ENCODE results near the gene ADD2. TPM values are rescaled to one million over a fixed set of nuclear protein-coding genes. Genes with fewer than 3 reads are reported as not detected.

ADD2 gene
- total RNA-seq, 1 donor from 2014 or later: 45.3 TPM

- Histone ChIP-seq H2AFZ (replicated peaks) (no peak overlapping the region), H3K36me3 (no peaks in the 10 kb centered on the region), H3K79me2 (ENCODE audit: low read depth) (peaks cover 64% of the 10 kb centered on the region), H3K9ac (no peak overlapping the region), H3F3A (ENCODE audit: low read depth) (no peaks in the 10 kb centered on the region), H4K20me1 (ENCODE audit: low read depth) (peaks cover 73% of the 10 kb centered on the region), H3K4me3 (no peak overlapping the region), H3K4me2 (peak overlapping the region; percentile 27), H3K27me3 (no peaks in the 10 kb centered on the region), H3K27ac (no peak overlapping the region), H3K4me1 (peaks cover 18% of the 10 kb centered on the region), H3K9me3 (ENCODE audit: low read depth) (no peaks in the 10 kb centered on the region)
- no peak for DNase-seq (ENCODE audit: low spot score)
- TF ChIP-seq EZH2phosphoT487 (IDR thresholded peaks at IDR 0.05) (no peak), EZH2 (IDR thresholded peaks at IDR 0.05) (no peak), CTCF (IDR thresholded peaks at IDR 0.05) (no peak)
- H3K27me3 Mint-ChIP-seq (ENCODE audit: insufficient read depth, low read depth): peaks cover 6% of the 10 kb centered on the region
- peaks cover 7% of the 10 kb centered on the region for H3K36me3 Mint-ChIP-seq
- H3K27ac Mint-ChIP-seq: peak overlapping the region; percentile 9
- no peak overlapping the region for H3K4me3 Mint-ChIP-seq
- H3K9me3 Mint-ChIP-seq: no peaks in the 10 kb centered on the region
- peaks cover 36% of the 10 kb centered on the region for H3K4me1 Mint-ChIP-seq
Measured at GRCh38 chr2:70716131-70716743, 51.8 kb downstream of the ADD2 start.

GRCh38 chr2:70715071-70715985, 52.7 kb downstream of the ADD2 start:
- H3K9me3 Mint-ChIP-seq: no peaks in the 10 kb centered on the region
- TF ChIP-seq EZH2 (IDR thresholded peaks at IDR 0.05) (no peak), CTCF (IDR thresholded peaks at IDR 0.05) (no peak), EZH2phosphoT487 (IDR thresholded peaks at IDR 0.05) (no peak)
- peaks cover 9% of the 10 kb centered on the region for H3K36me3 Mint-ChIP-seq
- no peaks in the 10 kb centered on the region for H3K9me3 ChIP-seq (ENCODE audit: low read depth)
- no peak for DNase-seq (ENCODE audit: low spot score)
- H3K36me3 ChIP-seq: no peaks in the 10 kb centered on the region
- peak overlapping the region; percentile 27 for H3K4me2 ChIP-seq
- H3K4me1 ChIP-seq: peaks cover 24% of the 10 kb centered on the region
- H3K27me3 ChIP-seq: no peaks in the 10 kb centered on the region
- H3K79me2 ChIP-seq (ENCODE audit: low read depth): peaks cover 56% of the 10 kb centered on the region
- no peak overlapping the region for H2AFZ ChIP-seq (replicated peaks)
- no peak overlapping the region for H3K4me3 ChIP-seq
- H3K27ac Mint-ChIP-seq: peak overlapping the region; percentile 59
- peaks cover 40% of the 10 kb centered on the region for H3K4me1 Mint-ChIP-seq
- H3F3A ChIP-seq (ENCODE audit: low read depth): no peaks in the 10 kb centered on the region
- H3K27ac ChIP-seq: no peak overlapping the region
- no peak overlapping the region for H3K4me3 Mint-ChIP-seq
- H3K9ac ChIP-seq: no peak overlapping the region
- H3K27me3 Mint-ChIP-seq (ENCODE audit: insufficient read depth, low read depth): peaks cover 6% of the 10 kb centered on the region
- H4K20me1 ChIP-seq (ENCODE audit: low read depth): peaks cover 66% of the 10 kb centered on the region

GRCh38 chr2:70714141-70714905, 53.7 kb downstream of the ADD2 start:
- no peak overlapping the region for H3K4me2 ChIP-seq
- H3K27me3 Mint-ChIP-seq (ENCODE audit: insufficient read depth, low read depth): peaks cover 8% of the 10 kb centered on the region
- TF ChIP-seq EZH2 (IDR thresholded peaks at IDR 0.05): no peak
- no peak for TF ChIP-seq CTCF (IDR thresholded peaks at IDR 0.05)
- TF ChIP-seq EZH2phosphoT487 (IDR thresholded peaks at IDR 0.05): no peak
- no peak overlapping the region for H3K9ac ChIP-seq
- H4K20me1 ChIP-seq (ENCODE audit: low read depth): peaks cover 56% of the 10 kb centered on the region
- no peak overlapping the region for H2AFZ ChIP-seq (replicated peaks)
- H3K27ac ChIP-seq: no peak overlapping the region
- H3K9me3 ChIP-seq (ENCODE audit: low read depth): no peaks in the 10 kb centered on the region
- no peaks in the 10 kb centered on the region for H3K27me3 ChIP-seq
- H3F3A ChIP-seq (ENCODE audit: low read depth): no peaks in the 10 kb centered on the region
- peaks cover 13% of the 10 kb centered on the region for H3K36me3 Mint-ChIP-seq
- peaks cover 40% of the 10 kb centered on the region for H3K4me1 Mint-ChIP-seq
- no peaks in the 10 kb centered on the region for H3K9me3 Mint-ChIP-seq
- H3K4me1 ChIP-seq: peaks cover 24% of the 10 kb centered on the region
- H3K79me2 ChIP-seq (ENCODE audit: low read depth): peaks cover 55% of the 10 kb centered on the region
- no peak for DNase-seq (ENCODE audit: low spot score)
- H3K4me3 Mint-ChIP-seq: no peak overlapping the region
- no peak overlapping the region for H3K4me3 ChIP-seq
- H3K36me3 ChIP-seq: no peaks in the 10 kb centered on the region
- peak overlapping the region; percentile 59 for H3K27ac Mint-ChIP-seq

All from neural progenitor cell (in vitro differentiated cells).